Caco-2 (cell line): ENCODE results near the gene CHST2. TPM values are rescaled to one million over a fixed set of nuclear protein-coding genes. Genes with fewer than 3 reads are reported as not detected.

Experiments used
- BruUV-seq: library from RNA; stranded (reverse); fragments of 400-500 nt; replicated peaks from 2 replicates; lab custom pipeline; 2021; lab: Mats Ljungman, UMichigan
- CTCF ChIA-PET: fragments of 300-600 bp; sonication (Branson Sonifier 250); formaldehyde crosslinking; loops from one replicate; lab custom pipeline; 2022; ENCODE audit warnings: antibody characterized with exemption; lab: Charles Lee
- POLR2A ChIA-PET: fragments of 300-600 bp; sonication (Branson Sonifier 250); formaldehyde crosslinking; loops from one replicate; lab custom pipeline; 2022; ENCODE audit warnings: antibody characterized with exemption; lab: Charles Lee
- DNase-seq, 2 experiments: peaks; one replicate each; pipeline versions ENCODE4 v3.0.0 to v3.0.0-alpha.2; 2020 to 2022
- H3K27me3 ChIP-seq: replicated peaks from 2 replicates; pipeline ENCODE4 v1.6.0; 2011; ENCODE audit warnings: low read length; ENCODE audit not compliant: control insufficient read depth, insufficient read depth
- H3K36me3 ChIP-seq: 2 replicates; pipeline ENCODE4 v1.5.1; 2011; ENCODE audit warnings: low read length; ENCODE audit not compliant: control insufficient read depth, insufficient read depth
- H3K4me1 ChIP-seq: fragments of 250-450 bp; sonication (Bioruptor Pico); 2 replicates; pipeline ENCODE4 v1.5.1; 2020; ENCODE audit warnings: mild to moderate bottlenecking
- H3K4me3 ChIP-seq: 2 replicates; pipeline ENCODE4 v1.5.1; 2011; ENCODE audit warnings: low read depth, mild to moderate bottlenecking, control low read depth, low read length
- H3K9me3 ChIP-seq: fragments of 250-450 bp; sonication (Bioruptor Pico); 2 replicates; pipeline ENCODE4 v1.5.1; 2020; ENCODE audit warnings: mild to moderate bottlenecking, moderate library complexity
- H3K27ac Mint-ChIP-seq: one replicate; pipeline ENCODE4 v1.8.0; 2022; ENCODE audit warnings: mixed read lengths; ENCODE audit not compliant: unreplicated experiment
- H3K27me3 Mint-ChIP-seq: one replicate; pipeline ENCODE4 v1.8.0; 2022; ENCODE audit warnings: mixed read lengths; ENCODE audit not compliant: insufficient read depth, unreplicated experiment
- H3K36me3 Mint-ChIP-seq: one replicate; pipeline ENCODE4 v1.8.0; 2022; ENCODE audit warnings: mild to moderate bottlenecking, mixed read lengths; ENCODE audit not compliant: insufficient read depth, unreplicated experiment
- H3K4me1 Mint-ChIP-seq: one replicate; pipeline ENCODE4 v1.8.0; 2022; ENCODE audit warnings: low read depth, mixed read lengths; ENCODE audit not compliant: unreplicated experiment
- H3K4me3 Mint-ChIP-seq: one replicate; pipeline ENCODE4 v1.8.0; 2022; ENCODE audit warnings: mild to moderate bottlenecking, moderate library complexity, mixed read lengths; ENCODE audit not compliant: unreplicated experiment
- H3K9me3 Mint-ChIP-seq: one replicate; pipeline ENCODE4 v1.8.0; 2022; ENCODE audit warnings: mixed read lengths; ENCODE audit not compliant: unreplicated experiment
- intact Hi-C: fragments of 100-400 bp; cut with micrococcal nuclease; formaldehyde crosslinking; loops from one replicate; pipeline ENCODE4 v1.10.0; 2022; ENCODE audit not compliant: unreplicated experiment
- total RNA-seq: library from RNA; stranded (reverse); gene quantifications from 2 replicates; pipeline ENCODE4 v1.2.3, GENCODE V29; 2022
- TF ChIP-seq, protein P1 (sequence below), 2 experiments: fragments of 200-600 bp in 1 of 2; IDR thresholded peaks; 1 replicate in 1 of 2; 2 replicates in 1 of 2; pipeline versions ENCODE4 v1.5.1 to v1.8.0; 2011 to 2022; ENCODE audit warnings: antibody characterized with exemption in 1 of 2, control low read depth in 1 of 2, inconsistent platforms in 1 of 2, low read depth in 1 of 2, low read length in 1 of 2, mild to moderate bottlenecking in 1 of 2, moderate library complexity in 1 of 2; ENCODE audit not compliant: insufficient read depth in 1 of 2, severe bottlenecking in 1 of 2, unreplicated experiment in 1 of 2

The CHST2 gene
- total RNA-seq, 1 experiment from 2014 or later: not detected

- Mint-ChIP-seq H3K4me3 (no peak overlapping the region), H3K4me1 (no peaks in the 10 kb centered on the region), H3K27ac (no peak overlapping the region), H3K9me3 (no peaks in the 10 kb centered on the region), H3K36me3 (no peaks in the 10 kb centered on the region), H3K27me3 (peaks cover under 1% of the 10 kb centered on the region)
- H3K4me3 ChIP-seq: no peak overlapping the region
- no peak for DNase-seq
- no TSS peak for BruUV-seq
- ChIA-PET POLR2A (no interaction called here), CTCF (no interaction called here)
- intact Hi-C loops: no loop called here
- TF ChIP-seq, protein P1, sequence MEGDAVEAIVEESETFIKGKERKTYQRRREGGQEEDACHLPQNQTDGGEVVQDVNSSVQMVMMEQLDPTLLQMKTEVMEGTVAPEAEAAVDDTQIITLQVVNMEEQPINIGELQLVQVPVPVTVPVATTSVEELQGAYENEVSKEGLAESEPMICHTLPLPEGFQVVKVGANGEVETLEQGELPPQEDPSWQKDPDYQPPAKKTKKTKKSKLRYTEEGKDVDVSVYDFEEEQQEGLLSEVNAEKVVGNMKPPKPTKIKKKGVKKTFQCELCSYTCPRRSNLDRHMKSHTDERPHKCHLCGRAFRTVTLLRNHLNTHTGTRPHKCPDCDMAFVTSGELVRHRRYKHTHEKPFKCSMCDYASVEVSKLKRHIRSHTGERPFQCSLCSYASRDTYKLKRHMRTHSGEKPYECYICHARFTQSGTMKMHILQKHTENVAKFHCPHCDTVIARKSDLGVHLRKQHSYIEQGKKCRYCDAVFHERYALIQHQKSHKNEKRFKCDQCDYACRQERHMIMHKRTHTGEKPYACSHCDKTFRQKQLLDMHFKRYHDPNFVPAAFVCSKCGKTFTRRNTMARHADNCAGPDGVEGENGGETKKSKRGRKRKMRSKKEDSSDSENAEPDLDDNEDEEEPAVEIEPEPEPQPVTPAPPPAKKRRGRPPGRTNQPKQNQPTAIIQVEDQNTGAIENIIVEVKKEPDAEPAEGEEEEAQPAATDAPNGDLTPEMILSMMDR (IDR thresholded peaks at IDR 0.05; ENCODE audit: insufficient read depth in 1 of 2, low read depth in 1 of 2, low read length in 1 of 2, severe bottlenecking in 1 of 2, unreplicated experiment in 1 of 2): no peak
- H3K4me1 ChIP-seq: no peaks in the 10 kb centered on the region
- H3K27me3 ChIP-seq: no peaks in the 10 kb centered on the region
- H3K9me3 ChIP-seq: peaks cover 6% of the 10 kb centered on the region; the same call in 1 of the 2 replicates
- no peaks in the 10 kb centered on the region for H3K36me3 ChIP-seq
Observed at GRCh38 chr3:143095813-143096212, 23.8 kb upstream of the CHST2 start.

- POLR2A ChIA-PET: no interaction called here
- H3K27me3 ChIP-seq: no peaks in the 10 kb centered on the region
- CTCF ChIA-PET: no interaction called here
Observed at GRCh38 chr3:143098032-143098764, 21.4 kb upstream of the CHST2 start.

GRCh38 chr3:143099210-143099609, 20.4 kb upstream of the CHST2 start:
- Histone ChIP-seq H3K4me3 (no peak overlapping the region), H3K27me3 (no peaks in the 10 kb centered on the region), H3K4me1 (no peaks in the 10 kb centered on the region), H3K9me3 (peaks cover 7% of the 10 kb centered on the region; the same call in 1 of the 2 replicates), H3K36me3 (no peaks in the 10 kb centered on the region)
- H3K9me3 Mint-ChIP-seq: no peaks in the 10 kb centered on the region
- H3K27ac Mint-ChIP-seq: no peak overlapping the region
- no peaks in the 10 kb centered on the region for H3K36me3 Mint-ChIP-seq
- H3K4me1 Mint-ChIP-seq: no peaks in the 10 kb centered on the region
- CTCF ChIA-PET: no interaction called here
- BruUV-seq: no TSS peak
- TF ChIP-seq, protein P1 (IDR thresholded peaks at IDR 0.05; ENCODE audit: insufficient read depth in 1 of 2, low read depth in 1 of 2, low read length in 1 of 2, severe bottlenecking in 1 of 2, unreplicated experiment in 1 of 2): no peak
- no peak overlapping the region for H3K4me3 Mint-ChIP-seq
- POLR2A ChIA-PET: no interaction called here
- intact Hi-C loops: no loop called here
- no peak for DNase-seq
- H3K27me3 Mint-ChIP-seq: peaks cover 6% of the 10 kb centered on the region

More at GRCh38 chr3:143098032-143098764, 21.4 kb upstream of the CHST2 start:
- peaks cover 6% of the 10 kb centered on the region; the same call in 1 of the 2 replicates for H3K9me3 ChIP-seq
- Mint-ChIP-seq H3K4me1 (no peaks in the 10 kb centered on the region), H3K9me3 (no peaks in the 10 kb centered on the region), H3K4me3 (no peak overlapping the region), H3K27ac (no peak overlapping the region), H3K27me3 (peaks cover 6% of the 10 kb centered on the region), H3K36me3 (no peaks in the 10 kb centered on the region)
- H3K4me1 ChIP-seq: no peaks in the 10 kb centered on the region
- DNase-seq: no peak
- no peak overlapping the region for H3K4me3 ChIP-seq
- H3K36me3 ChIP-seq: no peaks in the 10 kb centered on the region
- intact Hi-C loops: no loop called here
- BruUV-seq: no TSS peak
- TF ChIP-seq, protein P1 (IDR thresholded peaks at IDR 0.05; ENCODE audit: insufficient read depth in 1 of 2, low read depth in 1 of 2, low read length in 1 of 2, severe bottlenecking in 1 of 2, unreplicated experiment in 1 of 2): no peak
